Activated CD4-positive, alpha-beta T cell treated with anti-CD3 and anti-CD28 coated beads, Interleukin-2, amount 10 ng/mL, durations not matched to agents 7 days and 5 days (primary cell): ENCODE measurements around the gene IFNE. TPM values are rescaled to one million over a fixed set of nuclear protein-coding genes. Genes with fewer than 3 reads are reported as not detected.

Experiments
- CTCF ChIA-PET: fragments of 350-600 bp; sonication (Branson Sonifier 250); formaldehyde crosslinking; loops from one replicate; lab custom pipeline; 2021; ENCODE audit warnings: antibody characterized with exemption; lab: Charles Lee
- POLR2A ChIA-PET: fragments of 350-600 bp; sonication (Branson Sonifier 250); formaldehyde crosslinking; loops from one replicate; lab custom pipeline; 2021; ENCODE audit warnings: antibody characterized with exemption; lab: Charles Lee
- DNase-seq: peaks from one replicate; pipeline ENCODE4 v3.0.0-alpha.2; 2020
- H3K27ac Mint-ChIP-seq: one replicate; pipeline ENCODE4 v1.8.0; 2021; ENCODE audit warnings: mild to moderate bottlenecking, moderate library complexity, mixed read lengths
- H3K27me3 Mint-ChIP-seq: one replicate; pipeline ENCODE4 v1.8.0; 2021; ENCODE audit warnings: mixed read lengths
- H3K36me3 Mint-ChIP-seq: one replicate; pipeline ENCODE4 v1.8.0; 2021; ENCODE audit warnings: low read depth, mixed read lengths
- H3K4me1 Mint-ChIP-seq: one replicate; pipeline ENCODE4 v1.8.0; 2021; ENCODE audit warnings: mixed read lengths
- H3K4me3 Mint-ChIP-seq: one replicate; pipeline ENCODE4 v1.8.0; 2021; ENCODE audit warnings: mild to moderate bottlenecking, moderate library complexity, mixed read lengths
- H3K9me3 Mint-ChIP-seq: one replicate; pipeline ENCODE4 v1.8.0; 2021; ENCODE audit warnings: mixed read lengths
- total RNA-seq, 2 experiments: library from RNA; stranded (reverse); gene quantifications; one replicate each; pipeline ENCODE4 v1.2.3, GENCODE V29; 2021

IFNE gene, protein sequence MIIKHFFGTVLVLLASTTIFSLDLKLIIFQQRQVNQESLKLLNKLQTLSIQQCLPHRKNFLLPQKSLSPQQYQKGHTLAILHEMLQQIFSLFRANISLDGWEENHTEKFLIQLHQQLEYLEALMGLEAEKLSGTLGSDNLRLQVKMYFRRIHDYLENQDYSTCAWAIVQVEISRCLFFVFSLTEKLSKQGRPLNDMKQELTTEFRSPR
- total RNA-seq, result not detected

DNA sequence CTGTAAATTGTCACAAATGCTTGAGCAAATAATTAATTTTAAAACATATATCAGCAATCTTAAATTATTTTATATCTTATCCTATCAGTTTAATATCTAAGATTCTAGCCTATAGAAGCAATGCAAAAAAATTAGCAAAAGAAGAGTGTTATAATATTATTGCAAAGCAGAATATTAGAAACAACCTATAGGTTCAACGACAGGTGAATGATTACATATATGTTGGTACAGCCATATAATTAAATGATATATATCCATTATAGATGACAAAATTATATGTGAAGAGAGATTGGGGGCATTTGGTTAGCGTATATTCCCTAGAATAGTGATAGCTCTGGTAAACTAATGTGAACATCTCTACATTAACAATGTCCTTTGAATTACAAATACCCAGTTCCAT, at the start of gene IFNE:
Gene IFNE, minus strand, starts transcription at position 101 of the 400 bp plus-strand sequence. CDS start 619 bp downstream, outside the sequence.
- Mint-ChIP-seq H3K27me3 (peaks cover 15% of the 10 kb centered on the region), H3K4me1 (no peaks in the 10 kb centered on the region), H3K4me3 (no peak within 1 kb of the TSS), H3K27ac (no peak within 1 kb of the TSS), H3K9me3 (peaks cover 3% of the 10 kb centered on the region), H3K36me3 (no peaks in the 10 kb centered on the region)
- no peak for DNase-seq
- CTCF ChIA-PET, result no interaction called here
- POLR2A ChIA-PET, result no interaction called here

DNA sequence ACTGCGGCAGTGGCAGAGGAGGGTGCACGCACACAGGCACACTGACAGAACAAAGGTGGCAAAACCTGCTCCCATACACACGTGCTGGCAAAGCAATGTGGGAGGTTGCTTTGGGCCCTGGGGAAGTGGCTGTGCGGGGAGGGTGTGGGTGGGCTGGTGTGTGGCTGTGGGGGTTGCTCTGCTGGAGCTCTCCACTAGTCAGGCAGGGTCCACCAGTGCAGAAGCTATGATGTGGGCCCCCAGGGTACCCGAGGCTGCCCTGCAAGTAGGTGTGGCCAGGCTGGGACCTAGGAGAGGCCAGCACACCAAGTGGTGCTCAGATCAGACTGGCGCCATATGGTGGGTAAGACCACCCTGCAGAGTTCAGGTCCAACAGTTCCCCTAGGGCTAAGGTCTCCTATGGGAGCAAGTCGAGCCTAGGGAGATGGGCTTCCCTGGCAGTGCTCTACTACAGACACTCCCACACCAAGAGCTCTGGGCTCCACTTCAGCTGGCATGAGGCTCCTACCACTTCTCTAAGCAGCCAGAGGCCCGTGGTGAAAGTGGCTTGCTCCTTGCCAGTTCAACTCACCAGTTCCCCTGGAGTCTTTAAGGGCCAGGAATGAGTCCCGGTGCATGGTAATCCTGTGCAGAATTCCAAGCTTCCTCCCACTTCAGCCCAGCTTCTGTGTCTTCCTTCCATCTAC, 46.2 kb upstream of the IFNE start:
- ChIA-PET POLR2A (no interaction called here), CTCF (interaction anchor here (1.2 kb wide), 1 partner anchor 354 kb away, joined by 4 read pairs; no protein-coding TSS in a partner anchor)
- H3K27me3 Mint-ChIP-seq, result no peaks in the 10 kb centered on the region
- H3K9me3 Mint-ChIP-seq, result peaks cover 2% of the 10 kb centered on the region
- H3K4me3 Mint-ChIP-seq, result no peak overlapping the region
- DNase-seq, result no peak
- no peaks in the 10 kb centered on the region for H3K4me1 Mint-ChIP-seq
- no peak overlapping the region for H3K27ac Mint-ChIP-seq
- H3K36me3 Mint-ChIP-seq, result no peaks in the 10 kb centered on the region

DNA sequence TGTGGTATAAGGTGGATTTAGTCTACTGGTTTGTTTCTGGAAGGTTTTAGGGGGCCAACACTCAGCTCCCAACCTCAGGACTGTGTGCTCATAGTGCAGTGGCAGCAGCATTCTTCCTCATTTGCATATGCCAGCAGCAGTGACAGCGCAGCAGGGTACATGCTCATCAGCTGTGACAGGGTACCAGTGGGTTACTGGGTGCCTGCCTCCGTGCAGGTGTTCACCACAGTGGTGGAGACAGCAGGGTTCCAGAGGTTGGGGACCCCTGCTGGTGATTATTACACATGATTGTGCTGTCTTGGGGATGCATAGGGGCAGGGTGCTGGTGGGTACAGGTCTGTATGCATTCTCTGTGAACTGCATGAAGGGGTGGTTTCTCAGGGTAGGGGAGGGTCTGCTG, 45.5 kb upstream of the IFNE start:
- H3K4me1 Mint-ChIP-seq, result no peaks in the 10 kb centered on the region
- no peaks in the 10 kb centered on the region for H3K27me3 Mint-ChIP-seq
- H3K4me3 Mint-ChIP-seq, result no peak overlapping the region
- ChIA-PET POLR2A (interaction anchor here (0.6 kb wide), 1 partner anchor 272 kb away, joined by 7 read pairs; no protein-coding TSS in a partner anchor), CTCF (interaction anchor here (1.2 kb wide), 1 partner anchor 353 kb away, joined by 4 read pairs; no protein-coding TSS in a partner anchor)
- DNase-seq, result no peak
- H3K27ac Mint-ChIP-seq, result no peak overlapping the region
- H3K9me3 Mint-ChIP-seq, result peaks cover 2% of the 10 kb centered on the region
- H3K36me3 Mint-ChIP-seq, result no peaks in the 10 kb centered on the region

DNA sequence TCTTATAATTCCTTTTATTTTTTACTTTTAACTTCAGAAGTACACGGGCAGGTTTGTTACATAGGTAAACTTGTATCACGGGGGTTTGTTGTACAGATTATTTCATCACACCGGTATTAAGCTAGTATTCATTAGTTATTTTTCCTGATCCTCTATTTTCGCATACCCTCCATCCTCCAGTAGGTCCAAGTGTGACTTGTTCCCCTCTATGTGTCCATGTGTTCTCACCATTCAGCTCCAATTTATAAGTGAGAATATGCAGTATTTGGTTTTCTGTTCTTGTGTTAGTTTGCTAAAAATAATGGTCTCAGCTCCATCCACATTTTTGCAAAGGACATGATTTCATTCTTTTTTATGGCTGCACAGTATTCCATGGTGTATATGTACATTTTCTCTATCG, 43.1 kb upstream of the IFNE start:
- CTCF ChIA-PET, result no interaction called here
- H3K4me1 Mint-ChIP-seq, result no peaks in the 10 kb centered on the region
- POLR2A ChIA-PET, result no interaction called here
- DNase-seq, result no peak
- H3K9me3 Mint-ChIP-seq, result peaks cover 2% of the 10 kb centered on the region
- H3K27ac Mint-ChIP-seq, result no peak overlapping the region
- H3K27me3 Mint-ChIP-seq, result no peaks in the 10 kb centered on the region
- no peaks in the 10 kb centered on the region for H3K36me3 Mint-ChIP-seq
- H3K4me3 Mint-ChIP-seq, result no peak overlapping the region

DNA sequence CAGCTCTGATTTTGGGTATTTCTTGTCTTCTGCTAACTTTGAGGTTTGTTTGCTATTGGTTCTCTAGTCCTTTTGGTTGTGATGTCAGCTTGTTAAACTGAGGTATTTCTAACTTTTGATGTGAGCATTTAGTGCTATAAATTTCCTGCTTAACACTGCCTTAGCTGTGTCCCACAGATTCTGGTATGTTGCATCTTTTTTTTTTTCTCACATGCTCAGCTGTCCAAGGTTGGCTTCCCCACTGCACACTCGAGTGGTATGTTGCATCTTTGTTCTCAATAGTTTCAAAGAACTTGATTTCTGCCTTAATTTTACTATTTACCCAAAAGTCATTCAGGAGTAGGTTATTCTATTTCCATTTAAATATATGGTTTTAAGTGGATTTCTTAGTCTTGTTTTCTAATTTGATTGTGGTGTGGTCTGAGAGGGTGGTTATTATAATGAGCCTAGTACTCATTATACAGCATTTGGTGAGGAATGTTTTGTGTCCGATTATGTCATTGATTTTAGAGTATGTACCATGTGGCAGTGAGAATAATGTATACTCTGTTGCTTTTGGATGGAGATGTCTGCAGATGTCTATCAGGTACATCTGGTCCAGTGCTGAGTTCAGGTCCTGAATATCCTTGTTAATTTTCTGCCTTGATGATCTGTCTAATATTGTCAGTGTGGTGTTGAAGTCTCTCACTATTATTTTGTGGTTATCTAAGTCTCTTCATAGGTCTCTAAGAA, 42.2 kb upstream of the IFNE start:
- no peaks in the 10 kb centered on the region for H3K4me1 Mint-ChIP-seq
- ChIA-PET CTCF (interaction anchor here (1.5 kb wide), 1 partner anchor 13 kb away, joined by 3 read pairs; no protein-coding TSS in a partner anchor), POLR2A (no interaction called here)
- peaks cover 2% of the 10 kb centered on the region for H3K9me3 Mint-ChIP-seq
- H3K27ac Mint-ChIP-seq, result no peak overlapping the region
- H3K27me3 Mint-ChIP-seq, result no peaks in the 10 kb centered on the region
- no peak overlapping the region for H3K4me3 Mint-ChIP-seq
- DNase-seq, result no peak
- no peaks in the 10 kb centered on the region for H3K36me3 Mint-ChIP-seq

- H3K4me3 Mint-ChIP-seq, result no peak overlapping the region
- H3K27me3 Mint-ChIP-seq, result no peaks in the 10 kb centered on the region
- peaks cover 2% of the 10 kb centered on the region for H3K9me3 Mint-ChIP-seq
- DNase-seq, result no peak
- no peak overlapping the region for H3K27ac Mint-ChIP-seq
- no peaks in the 10 kb centered on the region for H3K36me3 Mint-ChIP-seq
- CTCF ChIA-PET, result interaction anchor here (1.5 kb wide), 1 partner anchor 12 kb away, joined by 3 read pairs; no protein-coding TSS in a partner anchor
- POLR2A ChIA-PET, result no interaction called here
- H3K4me1 Mint-ChIP-seq, result no peaks in the 10 kb centered on the region
Measured at GRCh38 chr9:21523021-21524014, 41.2 kb upstream of the IFNE start.

- no peaks in the 10 kb centered on the region for H3K36me3 Mint-ChIP-seq
- no peak overlapping the region for H3K27ac Mint-ChIP-seq
- H3K4me3 Mint-ChIP-seq, result no peak overlapping the region
- DNase-seq, result no peak
- ChIA-PET POLR2A (no interaction called here), CTCF (interaction anchor here (1.5 kb wide), 1 partner anchor 11 kb away, joined by 3 read pairs; no protein-coding TSS in a partner anchor)
- peaks cover 2% of the 10 kb centered on the region for H3K9me3 Mint-ChIP-seq
- H3K4me1 Mint-ChIP-seq, result no peaks in the 10 kb centered on the region
- H3K27me3 Mint-ChIP-seq, result no peaks in the 10 kb centered on the region
Measured at GRCh38 chr9:21522348-21522747, 40.2 kb upstream of the IFNE start.

DNA sequence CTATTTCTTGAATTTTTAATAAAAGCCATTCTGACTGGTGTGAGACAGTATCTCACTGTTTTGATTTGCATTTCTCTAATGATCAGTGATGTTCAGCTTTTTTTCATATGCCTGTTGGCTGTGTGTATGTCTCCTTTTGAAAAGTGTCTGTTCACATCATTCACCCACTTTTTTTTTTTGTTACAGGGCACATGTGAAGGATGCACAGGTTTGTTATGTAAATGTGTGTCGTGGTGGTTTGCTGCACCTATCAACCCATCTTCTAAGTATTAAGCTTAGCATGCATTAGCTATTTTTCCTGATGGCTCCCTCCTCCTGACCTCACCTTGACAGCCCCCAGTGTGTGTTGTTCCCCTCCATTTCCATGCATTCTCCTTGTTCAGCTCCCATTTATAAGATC, 39.3 kb upstream of the IFNE start:
- Mint-ChIP-seq H3K4me3 (no peak overlapping the region), H3K36me3 (no peaks in the 10 kb centered on the region), H3K4me1 (no peaks in the 10 kb centered on the region), H3K27me3 (no peaks in the 10 kb centered on the region), H3K27ac (no peak overlapping the region), H3K9me3 (peaks cover 2% of the 10 kb centered on the region)
- POLR2A ChIA-PET, result no interaction called here
- CTCF ChIA-PET, result no interaction called here
- no peak for DNase-seq

GRCh38 chr9:21520501-21521228, 38.6 kb upstream of the IFNE start:
- Mint-ChIP-seq H3K27ac (no peak overlapping the region), H3K9me3 (peaks cover 2% of the 10 kb centered on the region), H3K4me1 (no peaks in the 10 kb centered on the region), H3K27me3 (no peaks in the 10 kb centered on the region), H3K36me3 (no peaks in the 10 kb centered on the region), H3K4me3 (no peak overlapping the region)
- ChIA-PET POLR2A (no interaction called here), CTCF (interaction anchor here (0.7 kb wide), 1 partner anchor 91 kb away, joined by 3 read pairs; no protein-coding TSS in a partner anchor)
- DNase-seq, result no peak

DNA sequence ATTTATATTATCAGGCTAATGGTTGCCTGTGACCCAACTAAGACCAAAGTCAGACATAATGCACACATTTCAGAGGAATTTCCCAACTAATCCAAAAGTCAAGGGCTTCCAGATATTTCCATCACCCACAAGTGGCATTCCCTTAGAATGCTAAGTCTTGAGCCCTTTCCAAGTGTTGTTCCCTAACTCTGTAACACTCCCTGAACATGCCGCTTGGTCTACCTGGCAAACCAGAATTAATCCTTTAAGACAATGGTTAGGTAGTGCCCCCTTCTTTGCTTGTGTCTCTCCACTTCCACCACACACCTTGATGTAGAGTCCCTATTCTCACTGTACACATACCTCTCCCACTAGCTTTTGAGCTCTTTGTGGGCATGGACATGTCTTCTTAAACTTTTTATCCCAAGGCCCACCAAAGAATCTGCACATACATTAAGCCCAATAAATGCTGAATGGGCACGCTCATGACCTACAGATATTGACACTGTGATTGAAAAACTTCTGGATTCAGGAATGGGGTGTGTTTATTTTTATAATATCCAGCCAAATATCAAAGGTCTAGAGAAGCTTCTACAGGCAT, 37.8 kb upstream of the IFNE start:
- Mint-ChIP-seq H3K36me3 (no peaks in the 10 kb centered on the region), H3K4me1 (no peaks in the 10 kb centered on the region), H3K4me3 (no peak overlapping the region), H3K27me3 (no peaks in the 10 kb centered on the region), H3K9me3 (peaks cover 2% of the 10 kb centered on the region), H3K27ac (no peak overlapping the region)
- DNase-seq, result no peak
- ChIA-PET POLR2A (no interaction called here), CTCF (interaction anchor here (0.7 kb wide), 1 partner anchor 92 kb away, joined by 3 read pairs; no protein-coding TSS in a partner anchor)

DNA sequence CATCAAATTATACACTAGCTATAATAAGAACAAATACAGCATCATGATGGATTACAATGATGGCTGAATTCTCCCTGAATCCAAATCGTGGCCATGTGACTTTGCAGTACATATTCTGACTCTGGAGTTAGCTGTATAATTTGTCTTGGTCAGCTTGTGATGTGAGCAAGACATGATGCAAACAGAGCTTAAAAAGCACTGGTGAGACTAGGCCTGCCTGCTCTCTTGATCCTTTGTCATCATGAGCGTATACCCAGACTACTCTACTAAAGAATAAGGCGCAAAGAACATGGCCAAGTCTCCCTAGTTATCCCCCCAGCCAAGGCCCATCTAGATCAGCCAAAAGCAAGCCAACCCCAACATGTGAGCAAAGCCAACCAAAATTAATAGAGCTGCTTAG, 34.7 kb upstream of the IFNE start:
- Mint-ChIP-seq H3K9me3 (no peaks in the 10 kb centered on the region), H3K36me3 (no peaks in the 10 kb centered on the region), H3K4me1 (no peaks in the 10 kb centered on the region), H3K27ac (no peak overlapping the region), H3K4me3 (no peak overlapping the region), H3K27me3 (no peaks in the 10 kb centered on the region)
- POLR2A ChIA-PET, result no interaction called here
- CTCF ChIA-PET, result interaction anchor here (0.9 to 1.6 kb wide), 2 partner anchors 10 to 415 kb away, joined by 3 to 4 read pairs; no protein-coding TSS in a partner anchor
- no peak for DNase-seq
